ENCODE measurements around the gene LRP1B.
"Not testable (repeated sequence)": the region's sequence is repeated elsewhere in the genome, so short reads cannot be mapped to it uniquely, and the experiment has no call there.

Gene LRP1B

DNA sequence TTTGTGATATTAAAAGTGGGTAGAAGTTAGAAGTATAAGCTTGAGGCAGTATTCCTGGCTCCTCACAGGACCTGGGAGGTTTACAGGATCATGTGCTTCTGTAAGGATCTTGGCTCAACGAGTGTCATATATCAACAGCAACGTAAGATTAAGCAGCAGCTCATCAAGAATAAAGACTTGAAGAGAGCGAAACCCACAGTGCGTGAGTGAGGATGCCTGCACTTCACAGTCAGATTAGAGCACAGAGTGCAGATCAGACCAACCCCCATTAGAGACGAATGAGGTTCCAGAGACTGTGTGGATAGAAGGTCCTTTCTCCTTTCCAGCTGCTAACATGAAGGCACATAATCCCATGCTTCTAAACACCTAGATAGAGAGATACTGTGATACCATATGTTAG is 1693.9 kb downstream of the LRP1B start:
- no peak for DNase-seq (ENCODE audit: low spot score)
- TF ChIP-seq, protein P1, sequence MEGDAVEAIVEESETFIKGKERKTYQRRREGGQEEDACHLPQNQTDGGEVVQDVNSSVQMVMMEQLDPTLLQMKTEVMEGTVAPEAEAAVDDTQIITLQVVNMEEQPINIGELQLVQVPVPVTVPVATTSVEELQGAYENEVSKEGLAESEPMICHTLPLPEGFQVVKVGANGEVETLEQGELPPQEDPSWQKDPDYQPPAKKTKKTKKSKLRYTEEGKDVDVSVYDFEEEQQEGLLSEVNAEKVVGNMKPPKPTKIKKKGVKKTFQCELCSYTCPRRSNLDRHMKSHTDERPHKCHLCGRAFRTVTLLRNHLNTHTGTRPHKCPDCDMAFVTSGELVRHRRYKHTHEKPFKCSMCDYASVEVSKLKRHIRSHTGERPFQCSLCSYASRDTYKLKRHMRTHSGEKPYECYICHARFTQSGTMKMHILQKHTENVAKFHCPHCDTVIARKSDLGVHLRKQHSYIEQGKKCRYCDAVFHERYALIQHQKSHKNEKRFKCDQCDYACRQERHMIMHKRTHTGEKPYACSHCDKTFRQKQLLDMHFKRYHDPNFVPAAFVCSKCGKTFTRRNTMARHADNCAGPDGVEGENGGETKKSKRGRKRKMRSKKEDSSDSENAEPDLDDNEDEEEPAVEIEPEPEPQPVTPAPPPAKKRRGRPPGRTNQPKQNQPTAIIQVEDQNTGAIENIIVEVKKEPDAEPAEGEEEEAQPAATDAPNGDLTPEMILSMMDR (IDR thresholded peaks at IDR 0.05; ENCODE audit: extremely low read depth, missing control alignments): no peak

DNA sequence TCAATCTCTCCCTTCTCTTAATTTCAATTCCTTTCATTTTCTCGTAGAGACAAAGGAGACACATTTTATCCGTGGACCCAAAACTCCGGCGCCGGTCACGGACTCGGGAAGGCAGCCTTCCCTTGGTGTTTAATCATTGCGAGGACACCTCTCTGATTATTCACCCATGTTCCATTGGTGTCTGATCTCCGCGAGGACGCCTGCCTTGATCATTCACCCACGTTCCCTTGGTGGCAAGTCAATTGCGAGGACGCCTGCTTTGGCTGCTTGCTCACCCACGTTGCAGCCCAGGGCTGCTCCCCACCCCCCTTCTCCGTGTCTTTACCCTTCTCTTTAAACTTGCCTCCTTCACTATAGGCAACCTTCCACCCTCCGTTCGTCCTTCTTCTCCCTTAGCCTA is 1703.8 kb downstream of the LRP1B start:
- not testable (repeated sequence) for DNase-seq (ENCODE audit: low spot score)

- TF ChIP-seq, protein P1 (IDR thresholded peaks at IDR 0.05; ENCODE audit: extremely low read depth, missing control alignments): no peak
- DNase-seq (ENCODE audit: low spot score): no peak
Observed at GRCh38 chr2:140424471-140424870, 1706.3 kb downstream of the LRP1B start.

DNA sequence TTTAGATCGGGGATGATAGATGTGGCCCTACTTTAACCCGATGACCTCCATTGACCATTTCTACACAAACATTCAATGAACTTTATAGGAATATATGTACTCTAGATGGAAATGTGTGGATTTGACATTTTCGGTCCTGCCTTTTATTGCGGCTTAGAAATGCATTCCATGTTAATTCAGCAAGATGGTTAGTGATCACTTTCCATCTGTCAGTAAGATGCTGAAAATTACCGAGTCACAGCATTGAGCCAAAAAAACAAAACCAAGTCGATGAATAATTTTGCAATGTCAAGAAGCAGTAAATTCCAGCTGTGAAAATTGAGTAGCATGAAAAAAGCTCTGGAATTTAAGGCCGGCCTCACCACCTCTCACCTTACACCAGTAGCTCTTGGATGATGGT is 1708.1 kb downstream of the LRP1B start:
- no peak for DNase-seq (ENCODE audit: low spot score)

GRCh38 chr2:140417504-140417903 is 1713.3 kb downstream of the LRP1B start:
- TF ChIP-seq, protein P1 (IDR thresholded peaks at IDR 0.05; ENCODE audit: extremely low read depth, missing control alignments): no peak
- no peak for DNase-seq (ENCODE audit: low spot score)

More for the DNA sequence above, 1708.1 kb downstream of the LRP1B start:
- TF ChIP-seq, protein P1 (IDR thresholded peaks at IDR 0.05; ENCODE audit: extremely low read depth, missing control alignments): no peak

DNA sequence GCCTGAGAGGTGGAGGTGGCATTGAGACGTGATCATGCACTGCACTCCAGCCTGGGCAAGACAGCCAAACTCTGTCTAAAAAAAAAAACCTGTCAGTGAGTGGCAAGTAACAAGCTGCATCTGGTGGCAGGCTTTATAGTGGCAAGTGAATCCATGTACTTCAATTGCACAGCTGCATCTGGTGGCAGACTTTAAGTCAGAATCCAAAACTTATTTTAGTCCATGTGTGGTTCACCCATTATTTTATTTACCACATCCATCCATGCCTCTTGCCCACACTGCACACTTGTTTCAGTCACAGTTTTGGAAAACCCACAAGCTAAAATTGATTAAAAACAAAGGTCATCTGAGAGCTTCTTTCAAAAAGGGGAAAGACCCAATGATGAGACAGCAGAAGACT is 1714.2 kb downstream of the LRP1B start:
- DNase-seq (ENCODE audit: low spot score): no peak
- TF ChIP-seq, protein P1 (IDR thresholded peaks at IDR 0.05; ENCODE audit: extremely low read depth, missing control alignments): no peak

GRCh38 chr2:140415035-140415434 is 1715.8 kb downstream of the LRP1B start:
- DNase-seq (ENCODE audit: low spot score): not testable (repeated sequence)

GRCh38 chr2:140410695-140411094 is 1720.1 kb downstream of the LRP1B start:
- TF ChIP-seq, protein P1 (IDR thresholded peaks at IDR 0.05; ENCODE audit: extremely low read depth, missing control alignments): no peak
- no peak for DNase-seq (ENCODE audit: low spot score)

DNA sequence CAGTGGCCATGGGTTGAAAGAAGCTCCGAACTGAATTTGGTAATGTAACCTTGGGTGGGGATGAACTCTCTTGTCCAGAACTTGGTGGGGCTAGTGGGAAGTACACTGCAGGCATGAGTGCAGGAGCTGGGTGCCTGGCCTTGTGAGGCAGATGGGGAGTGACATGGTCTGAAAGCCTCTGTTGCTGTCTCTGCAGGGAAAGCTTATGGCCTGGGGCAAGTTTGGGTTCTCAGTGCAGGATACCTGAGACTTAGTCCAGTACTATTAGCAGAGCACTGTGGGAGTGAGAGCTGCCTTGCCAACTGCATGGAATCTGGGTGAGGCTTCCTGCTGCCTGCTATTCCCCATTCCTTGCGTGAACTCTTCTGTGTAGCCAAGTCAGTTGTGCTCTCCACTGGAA is 1729.8 kb downstream of the LRP1B start:
- DNase-seq (ENCODE audit: low spot score): no peak
- TF ChIP-seq, protein P1 (IDR thresholded peaks at IDR 0.05; ENCODE audit: extremely low read depth, missing control alignments): no peak

Data from GM20000 (cell line).